A673 (cell line): Measurements from ENCODE around the gene ASXL1.

Source experiments
- CTCF ChIP-seq: fragments of 300-800, 200-600 bp; sonication (generic); conservative IDR thresholded peaks from 2 replicates; pipeline ENCODE4 v1.5.1; 2017; ENCODE audit warnings: low read depth, mild to moderate bottlenecking, antibody characterized with exemption, low read length, moderate library complexity, mixed read lengths
- EZH2 ChIP-seq: fragments of 200-600 bp; sonication (generic); IDR thresholded peaks from 2 replicates; pipeline ENCODE4 v1.6.1; 2017; ENCODE audit warnings: borderline replicate concordance, low read depth, mild to moderate bottlenecking, mixed read lengths, antibody characterized with exemption, low read length; ENCODE audit not compliant: poor library complexity, severe bottlenecking

GRCh38 chr20:32333988-32334885 is 23.9 kb upstream of the ASXL1 start:
- TF ChIP-seq CTCF (no peak), EZH2 (no peak)
